PC-3 (cell line): ENCODE data around the gene MX1.

Experiments used
- CTCF ChIP-seq: fragments of 300-600 bp; sonication (generic); conservative IDR thresholded peaks from 2 replicates; pipeline ENCODE4 v1.5.1; 2017; ENCODE audit warnings: antibody characterized with exemption, low read depth, mild to moderate bottlenecking, low read length
- EZH2 ChIP-seq: fragments of 300-600 bp; sonication (generic); IDR thresholded peaks from one replicate; pipeline ENCODE4 v1.6.1; 2017; ENCODE audit warnings: antibody characterized with exemption, mild to moderate bottlenecking, low read length; ENCODE audit not compliant: unreplicated experiment

- no peak for TF ChIP-seq CTCF
- no peak for TF ChIP-seq EZH2
Observed at GRCh38 chr21:41388259-41388658, 37.8 kb upstream of the MX1 start.
